GM21786 (cell line): ENCODE results near the gene EPHA6.
"Not testable (repeated sequence)": the region's sequence is repeated elsewhere in the genome, so short reads cannot be mapped to it uniquely, and the experiment has no call there.

Source experiments
- ATAC-seq: cut with Tn5 transposase; IDR thresholded peaks from one replicate; pipeline ENCODE4 v1.9.1; 2021; ENCODE audit not compliant: unreplicated experiment

Gene EPHA6

DNA sequence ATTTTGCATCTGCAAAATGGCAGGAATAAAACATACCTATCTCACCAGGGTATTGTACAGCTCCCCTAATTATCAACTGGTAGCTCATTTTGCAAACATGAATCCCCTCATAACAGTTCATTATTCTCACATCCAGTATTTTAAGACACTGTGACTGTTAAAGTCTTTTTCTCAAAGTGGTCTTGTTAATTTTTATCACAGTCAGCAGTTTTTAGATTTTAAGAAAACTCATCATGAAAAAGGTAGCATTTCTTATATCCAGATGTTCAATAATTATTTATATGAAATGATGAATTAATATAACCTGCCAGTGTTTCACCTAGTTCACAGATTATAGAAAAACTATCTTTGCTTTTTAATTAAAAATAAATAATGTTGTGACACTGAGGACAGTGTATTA, 595.2 kb downstream of the EPHA6 start:
- ATAC-seq: no peak

DNA sequence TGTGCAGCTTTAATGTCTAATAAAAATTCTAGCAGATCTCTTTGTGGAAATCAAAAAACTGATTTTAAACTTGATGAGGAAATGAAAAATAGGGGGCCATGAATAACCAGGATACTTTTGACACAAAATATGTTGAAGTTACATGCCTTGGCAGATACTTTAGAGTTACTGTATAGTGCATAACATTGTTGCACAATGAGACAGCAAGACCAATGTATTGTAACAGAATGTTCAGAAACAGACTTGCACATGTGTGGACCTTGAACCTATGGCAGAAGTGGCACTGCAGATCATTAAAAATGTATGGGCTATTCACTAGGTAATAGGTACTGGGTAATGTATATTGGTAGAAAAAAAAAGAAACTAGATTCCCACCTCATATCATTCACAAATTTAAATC, 607.2 kb downstream of the EPHA6 start:
- ATAC-seq: no peak

DNA sequence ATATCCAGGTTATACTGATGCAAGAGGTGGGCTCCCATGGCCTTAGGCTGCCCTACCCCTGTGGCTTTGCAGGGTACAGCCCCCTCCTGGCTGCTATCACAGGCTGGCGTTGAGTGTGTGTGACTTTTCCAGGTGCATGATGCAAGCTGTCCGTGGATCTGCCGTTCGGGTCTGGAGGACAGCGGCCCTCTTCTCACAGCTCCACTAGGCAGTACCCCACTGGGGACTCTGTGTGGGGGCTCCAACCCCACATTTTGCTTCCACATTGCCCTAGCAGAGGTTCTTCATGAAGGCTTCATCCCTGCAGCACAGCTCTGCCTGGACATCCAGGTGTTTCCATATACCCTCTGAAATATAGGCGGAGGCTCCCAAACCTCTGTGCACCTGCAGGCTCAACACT, 610.6 kb downstream of the EPHA6 start:
- no peak for ATAC-seq

DNA sequence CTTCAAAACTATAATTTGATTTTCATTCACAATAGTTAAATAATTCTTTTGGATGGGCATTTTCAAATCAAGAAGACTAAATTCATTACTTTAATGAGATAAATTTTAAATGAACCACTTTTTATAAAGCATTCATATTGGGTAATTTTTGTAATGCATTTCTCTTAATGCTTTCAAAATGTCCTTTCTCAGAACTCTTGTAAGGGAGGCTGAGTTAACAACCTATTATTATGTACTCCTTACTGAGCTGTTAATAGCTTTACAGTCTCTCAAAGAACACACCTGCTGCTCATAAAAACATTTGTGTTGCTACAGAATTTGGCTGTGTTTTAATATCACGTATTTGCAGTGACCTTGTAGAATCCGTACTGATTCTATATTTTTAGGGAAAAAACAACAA, 616.2 kb downstream of the EPHA6 start:
- no peak for ATAC-seq

DNA sequence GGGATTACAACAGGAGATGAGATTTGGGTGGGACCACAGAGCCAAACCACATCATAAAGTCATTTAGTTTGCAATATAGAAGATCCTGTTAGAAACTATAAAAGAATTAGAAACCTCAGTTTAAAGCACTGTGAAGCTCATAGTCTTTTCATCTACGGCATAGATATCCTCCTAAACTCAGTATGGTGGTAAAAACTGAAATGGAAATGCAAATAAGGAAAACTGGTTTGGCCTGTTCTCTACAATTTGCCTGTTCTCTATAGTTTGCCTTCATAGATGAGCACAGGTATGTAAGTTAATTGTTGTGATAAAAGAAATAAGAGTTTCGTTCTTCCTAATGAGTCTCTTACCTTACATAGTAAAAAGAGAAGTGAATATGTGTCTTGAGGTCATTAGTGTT, 618.5 kb downstream of the EPHA6 start:
- ATAC-seq: no peak

DNA sequence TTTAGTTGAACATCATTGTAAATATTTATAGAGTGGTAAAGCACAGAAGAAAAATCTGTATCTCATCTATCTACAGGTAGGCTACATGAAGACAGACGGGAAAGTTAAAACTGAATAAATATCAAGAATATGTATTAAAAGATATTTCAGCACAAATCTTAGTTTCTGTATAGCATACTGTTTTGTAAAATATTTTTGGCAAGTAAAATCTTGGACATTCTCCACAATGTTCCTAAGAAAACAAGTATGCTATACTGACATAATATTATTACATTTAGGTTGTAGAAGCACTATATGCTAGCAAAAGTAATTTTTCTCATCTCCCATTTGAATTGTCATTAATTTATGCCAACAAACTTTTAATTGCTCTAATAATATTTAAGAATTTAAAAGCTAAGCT, 623.7 kb downstream of the EPHA6 start:
- ATAC-seq: no peak

DNA sequence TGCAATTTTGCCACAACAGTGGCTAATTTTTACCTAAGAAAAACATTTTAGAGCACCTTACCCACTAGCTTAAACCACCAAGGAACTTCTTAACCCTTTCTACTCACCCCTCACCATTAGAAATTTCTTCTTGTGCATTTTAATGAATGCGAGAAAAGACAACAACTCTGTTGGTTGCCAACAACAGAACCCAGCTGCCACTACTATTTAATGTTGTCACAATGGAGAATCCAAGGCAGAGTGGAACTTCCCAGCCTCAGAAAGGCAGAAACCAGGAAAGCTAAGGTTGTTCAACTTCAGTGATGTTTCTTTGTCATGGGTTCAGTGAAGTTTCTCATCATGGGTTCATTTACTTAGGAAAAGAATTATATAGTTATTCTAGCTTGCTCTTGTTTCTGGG, 625.0 kb downstream of the EPHA6 start:
- ATAC-seq: no peak

DNA sequence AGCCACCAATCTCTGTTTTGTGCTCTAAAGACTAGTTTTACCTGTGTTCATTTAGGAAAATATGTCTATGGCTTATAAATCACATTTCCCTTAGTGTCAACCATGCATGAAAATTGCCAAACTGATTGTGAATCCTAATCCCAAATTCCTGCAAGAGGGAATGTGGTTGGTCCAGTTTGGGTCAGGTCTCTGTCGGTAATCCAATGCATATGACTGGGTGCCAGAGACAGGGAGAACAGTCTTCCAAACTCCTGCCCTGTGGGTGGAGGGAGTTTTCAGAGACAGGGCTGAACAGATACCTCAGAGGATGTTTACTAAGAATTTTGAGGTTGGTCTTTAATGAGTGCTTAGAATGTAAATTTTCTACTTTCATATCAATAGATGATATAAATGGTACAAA, 649.6 kb downstream of the EPHA6 start:
- no peak for ATAC-seq

DNA sequence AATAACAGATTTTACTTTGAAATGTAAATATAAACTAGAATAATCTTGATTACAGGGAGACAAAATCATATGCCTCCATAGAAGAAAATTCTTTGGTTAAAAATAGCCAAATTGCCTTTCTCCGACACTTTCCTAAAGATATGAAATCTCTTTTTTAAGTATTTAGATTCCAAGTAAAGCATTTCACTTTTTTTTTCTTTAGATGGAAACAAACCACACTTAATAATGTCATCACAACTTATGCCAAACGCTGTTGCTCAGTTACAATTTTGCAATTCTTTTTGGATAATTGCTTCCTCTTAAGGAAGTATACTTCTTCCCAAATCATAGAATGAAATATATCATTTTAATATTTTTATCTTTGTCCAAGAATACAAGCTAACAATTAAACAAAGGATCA, 656.1 kb downstream of the EPHA6 start:
- ATAC-seq: no peak

DNA sequence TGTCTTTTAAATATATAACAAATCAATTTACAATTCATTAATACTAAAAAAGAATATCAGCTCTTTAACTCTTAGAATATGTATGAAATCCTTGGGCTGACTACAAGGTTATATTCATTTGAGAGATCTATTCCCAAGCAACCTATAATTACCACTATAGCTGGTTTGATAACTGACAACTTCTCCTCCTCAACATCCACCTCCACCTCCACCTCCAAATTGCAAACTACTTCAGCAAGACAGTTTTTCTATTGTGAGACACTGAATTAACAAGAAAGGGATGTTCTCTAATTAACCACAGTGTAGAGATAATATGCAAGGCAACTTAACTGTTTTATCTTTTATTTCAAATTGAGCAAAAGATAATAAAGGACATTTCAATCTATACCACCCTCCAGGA, 665.3 kb downstream of the EPHA6 start:
- ATAC-seq: no peak

DNA sequence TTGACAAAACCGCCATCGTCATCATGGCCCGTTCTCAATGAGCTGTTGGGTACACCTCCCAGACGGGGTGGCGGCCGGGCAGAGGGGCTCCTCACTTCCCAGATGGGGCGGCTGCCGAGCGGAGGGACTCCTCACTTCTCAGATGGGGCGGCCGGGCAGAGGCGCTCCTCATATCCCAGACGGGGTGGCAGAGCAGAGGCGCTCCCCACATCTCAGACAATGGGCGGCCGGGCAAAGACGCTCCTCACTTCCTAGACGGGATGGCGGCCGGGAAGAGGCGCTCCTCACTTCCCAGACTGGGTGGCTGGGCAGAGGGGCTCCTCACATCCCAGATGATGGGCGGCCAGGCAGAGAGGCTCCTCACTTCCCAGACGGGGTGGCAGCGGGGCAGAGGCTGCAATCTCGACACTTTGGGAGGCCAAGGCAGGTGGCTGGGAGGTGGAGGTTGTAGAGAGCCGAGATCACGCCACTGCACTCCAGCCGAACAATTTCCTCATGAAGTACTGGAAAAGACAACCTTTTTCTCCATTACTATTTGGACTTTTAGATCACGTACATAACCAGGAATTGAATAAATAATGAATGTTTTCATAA, 666.4 kb downstream of the EPHA6 start:
- not testable (repeated sequence) for ATAC-seq

DNA sequence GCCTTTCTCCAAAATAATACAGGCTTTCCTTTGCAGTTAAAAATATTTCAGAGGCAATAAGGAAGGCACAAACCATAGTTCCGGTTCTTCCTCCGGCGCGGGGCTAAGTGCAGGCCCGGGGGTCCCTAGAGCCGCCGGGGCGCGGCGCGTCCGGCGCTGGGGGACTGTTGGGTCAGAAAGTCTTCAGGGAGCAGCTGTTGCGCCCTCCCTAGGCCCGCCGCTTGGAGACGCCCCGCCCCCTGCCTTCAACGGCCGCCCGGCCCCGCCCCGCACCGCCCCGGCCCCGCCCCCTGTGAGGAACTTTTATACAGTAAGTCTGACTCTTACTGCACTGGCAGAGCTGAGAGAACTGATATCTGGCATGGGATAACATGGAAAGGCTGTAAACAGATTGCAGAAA, 667.0 kb downstream of the EPHA6 start:
- no peak for ATAC-seq

DNA sequence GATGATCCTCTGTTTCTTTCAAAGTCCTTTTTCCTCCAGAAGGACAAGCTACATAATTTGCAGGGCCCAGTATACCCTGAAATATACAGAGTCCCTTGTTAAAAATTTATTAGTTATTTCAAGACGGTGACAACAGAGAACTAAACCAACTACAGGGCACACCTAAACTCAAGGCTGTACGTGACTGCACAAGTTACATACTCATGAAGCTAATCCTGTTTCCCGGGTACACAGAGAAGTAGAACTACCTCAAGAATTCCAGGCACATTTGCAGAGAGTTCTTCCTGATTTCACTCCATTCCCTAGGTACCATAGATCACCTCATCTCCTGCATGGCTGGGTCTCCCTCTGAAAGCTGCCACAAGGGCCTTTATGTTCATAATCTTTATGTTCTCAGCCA, 670.8 kb downstream of the EPHA6 start:
- ATAC-seq: no peak

DNA sequence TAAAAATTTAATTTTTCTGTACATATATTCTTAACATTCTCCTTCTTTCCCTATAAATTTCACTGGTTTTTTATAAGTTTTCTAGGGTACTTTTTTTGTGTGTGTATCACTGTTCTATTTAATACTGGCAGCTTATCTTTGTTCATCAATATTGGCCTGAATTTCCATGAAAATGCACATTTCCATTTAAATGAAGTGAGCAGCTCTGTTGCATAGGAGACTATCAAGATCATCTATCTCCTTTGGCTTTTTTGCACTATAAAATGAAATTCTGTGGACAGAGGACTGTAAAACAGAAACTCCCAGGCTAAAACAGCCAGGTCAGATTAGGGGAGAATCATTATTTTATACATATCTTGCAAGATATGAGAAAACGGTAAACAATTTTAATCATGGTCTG, 673.2 kb downstream of the EPHA6 start:
- no peak for ATAC-seq

DNA sequence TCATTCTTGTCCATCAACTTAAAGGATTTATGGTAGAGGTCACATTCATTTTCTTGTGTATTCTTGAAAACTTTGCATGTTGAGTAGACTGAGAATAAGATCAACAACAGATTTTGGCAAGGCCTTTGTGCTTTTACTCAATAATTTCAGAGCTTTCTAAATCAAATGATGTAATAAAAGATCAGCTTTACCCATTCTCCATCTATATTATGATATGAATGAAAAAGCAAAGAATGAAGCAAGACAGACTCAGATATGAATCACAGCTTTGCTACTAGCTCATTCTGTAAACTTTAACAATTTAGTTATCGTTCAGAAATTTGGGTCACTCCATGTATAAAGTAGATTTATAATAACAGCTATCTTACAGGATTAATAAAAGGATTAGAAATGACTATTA, 674.3 kb downstream of the EPHA6 start:
- ATAC-seq: no peak

DNA sequence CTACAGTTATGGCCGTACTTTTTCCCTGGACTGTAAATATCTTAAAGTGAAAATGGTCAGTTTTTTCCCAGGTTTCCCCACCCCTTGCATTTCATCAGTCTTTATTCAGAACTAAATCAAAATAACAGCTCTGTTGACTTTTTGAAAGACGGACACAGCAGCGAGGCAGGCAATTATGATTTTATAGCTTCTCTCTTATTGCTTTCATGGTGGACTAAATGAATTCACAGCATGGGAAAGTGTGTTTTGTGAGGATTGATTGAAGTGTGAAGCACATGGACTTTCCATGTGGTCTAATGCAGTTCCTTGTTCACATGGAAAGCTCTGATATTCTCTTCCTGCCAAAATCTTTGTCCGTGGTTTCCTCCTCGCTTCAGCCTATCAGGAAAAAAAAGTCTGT, 681.5 kb downstream of the EPHA6 start:
- no peak for ATAC-seq

DNA sequence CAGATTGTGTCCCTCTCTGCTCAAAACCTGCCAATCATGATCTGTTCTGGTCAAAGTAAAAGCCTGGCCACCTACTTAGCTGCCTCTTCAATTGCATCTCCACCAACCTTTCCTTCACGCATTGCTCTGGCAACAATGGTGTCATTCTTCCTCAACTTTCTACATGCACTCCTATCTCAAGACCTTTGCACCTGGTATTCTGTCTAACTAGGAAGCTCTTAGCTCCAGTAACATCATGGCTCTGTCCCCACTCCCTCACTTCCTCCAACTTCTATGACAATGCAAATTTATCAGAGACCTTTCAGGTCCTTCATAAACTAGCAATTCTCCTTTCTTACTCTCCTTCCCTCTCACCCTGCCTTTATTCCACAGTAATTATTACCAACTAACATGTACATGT, 682.7 kb downstream of the EPHA6 start:
- no peak for ATAC-seq

DNA sequence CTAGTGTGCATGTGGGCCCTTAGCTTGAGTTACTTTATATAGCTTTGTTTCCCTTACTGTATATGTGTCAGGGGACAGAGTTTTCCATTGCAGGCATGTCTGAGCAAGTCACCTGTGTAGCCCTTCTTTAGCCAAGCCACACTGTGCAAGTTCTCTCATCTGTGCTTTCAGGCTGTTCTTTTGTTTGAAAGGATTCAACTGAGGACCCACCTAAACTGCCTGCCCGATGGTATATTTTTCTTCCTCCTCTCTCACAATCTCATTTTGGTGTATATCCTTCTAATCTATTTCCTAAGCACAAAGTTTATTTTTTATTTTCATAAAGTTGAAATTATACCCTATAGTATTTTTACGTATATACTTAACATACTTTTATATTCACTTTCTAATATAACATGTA, 690.1 kb downstream of the EPHA6 start:
- no peak for ATAC-seq

DNA sequence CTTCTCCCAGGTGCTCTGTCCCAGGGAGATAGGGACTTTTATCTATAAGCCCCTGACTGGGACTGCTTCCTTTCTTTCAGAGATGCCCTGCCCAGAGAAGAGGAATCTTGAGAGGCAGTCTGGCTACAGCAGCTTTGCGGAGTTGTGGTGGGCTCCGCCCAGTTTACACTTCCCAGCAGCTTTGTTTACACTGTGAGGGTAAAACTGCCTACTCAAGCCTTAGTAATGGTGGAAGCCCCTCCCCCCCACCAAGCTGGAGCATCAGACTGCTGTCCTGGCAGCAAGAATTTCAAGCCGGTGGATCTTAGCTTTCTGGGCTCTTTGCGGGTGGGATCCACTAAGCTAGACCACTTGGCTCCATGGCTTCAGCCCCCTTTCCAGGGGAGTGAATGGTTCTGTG, 696.4 kb downstream of the EPHA6 start:
- ATAC-seq: no peak

DNA sequence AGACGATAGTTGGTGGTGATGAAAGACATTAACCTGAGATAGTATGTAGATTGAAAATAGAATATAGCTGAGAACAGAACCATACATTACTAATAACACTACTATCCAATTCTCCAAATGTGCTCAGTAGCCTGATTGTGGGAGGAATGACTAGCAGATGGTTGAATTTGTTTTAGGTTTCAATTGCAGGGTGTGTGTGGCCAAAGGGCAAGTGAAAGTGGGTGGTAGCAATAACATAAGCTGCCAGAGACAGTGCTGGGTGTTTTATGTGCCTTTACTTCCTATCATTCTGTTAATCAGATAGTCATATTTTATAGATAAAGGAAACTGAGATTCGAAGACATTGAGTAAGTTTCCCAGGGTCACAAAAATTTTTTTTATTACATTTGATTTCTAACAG, 700.7 kb downstream of the EPHA6 start:
- no peak for ATAC-seq

DNA sequence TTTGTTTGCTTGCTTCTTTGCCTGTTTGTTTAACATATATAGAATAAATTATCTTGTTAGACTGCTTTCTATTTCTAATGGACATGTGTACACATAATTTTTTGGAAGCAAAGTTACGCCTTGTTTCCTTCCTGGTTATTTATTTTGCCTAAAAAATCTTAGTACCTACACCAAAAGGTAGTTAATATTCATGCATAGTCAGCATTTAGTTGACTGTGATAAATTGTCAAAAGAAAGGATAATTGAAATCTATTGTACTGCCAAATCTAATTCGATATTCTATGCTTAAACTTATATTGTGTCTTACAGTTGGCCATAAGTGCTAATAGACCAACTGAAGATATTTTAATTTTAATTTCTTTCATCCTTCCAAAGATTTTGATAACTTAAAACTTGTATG, 716.3 kb downstream of the EPHA6 start:
- no peak for ATAC-seq

DNA sequence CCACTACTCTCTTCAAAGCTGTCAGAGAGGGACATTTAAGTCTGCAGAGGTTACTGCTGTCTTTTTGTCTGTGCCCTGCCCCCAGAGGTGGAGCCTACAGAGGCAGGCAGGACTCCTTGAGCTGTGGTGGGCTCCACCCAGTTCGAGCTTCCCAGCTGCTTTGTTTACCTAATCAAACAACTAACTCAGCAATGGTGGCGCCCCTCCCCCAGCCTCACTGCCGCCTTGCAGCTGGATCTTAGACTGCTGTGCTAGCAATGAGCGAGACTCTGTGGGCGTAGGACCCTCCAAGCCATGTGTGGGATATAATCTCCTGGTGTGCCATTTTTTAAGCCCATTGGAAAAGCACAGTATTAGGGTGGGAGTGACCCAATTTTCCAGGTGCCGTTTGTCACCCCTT, 733.2 kb downstream of the EPHA6 start:
- ATAC-seq: not testable (repeated sequence)

DNA sequence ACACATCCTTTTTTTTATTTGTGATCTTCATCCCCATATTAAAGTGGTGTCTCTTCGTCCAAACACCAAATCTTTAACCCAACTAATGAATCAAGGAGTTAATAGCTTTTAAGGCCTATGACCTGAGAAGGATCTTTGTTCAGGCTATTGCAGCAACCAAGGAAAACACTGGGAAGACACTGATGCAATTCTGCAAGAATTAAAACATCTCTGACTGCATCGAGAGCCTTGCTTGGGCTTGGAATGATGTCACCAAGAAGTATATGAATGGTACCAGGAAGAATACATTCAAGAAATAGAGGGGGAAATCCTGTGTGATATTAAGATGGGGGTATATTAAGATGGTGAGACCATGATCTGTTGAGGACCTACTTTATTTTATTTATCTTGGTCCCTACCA, 736.0 kb downstream of the EPHA6 start:
- no peak for ATAC-seq

DNA sequence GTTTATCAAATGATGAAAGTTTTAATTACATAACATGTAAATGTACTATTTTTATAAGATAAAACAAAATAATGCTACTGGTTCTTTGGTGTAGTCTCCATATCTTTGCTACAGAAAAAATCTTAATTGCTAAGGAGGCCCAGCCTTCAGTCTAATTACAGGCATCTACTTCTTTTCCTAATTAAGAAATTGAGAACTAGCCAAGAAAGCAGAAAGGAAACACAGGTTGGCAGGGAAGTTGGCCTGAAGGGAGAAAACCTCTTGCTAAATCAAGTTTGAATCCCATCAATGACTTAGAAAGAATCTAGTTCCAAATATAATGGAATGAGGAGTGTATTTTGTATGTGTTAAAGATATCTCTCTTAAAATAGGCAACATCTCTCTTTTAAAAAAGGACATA, 737.8 kb downstream of the EPHA6 start:
- no peak for ATAC-seq
